Measurements from ENCODE around the gene NEMP1.
A peak's percentile ranks its signal among the peaks of the same experiment; 100 is the strongest.
"Not testable (repeated sequence)": the region's sequence is repeated elsewhere in the genome, so short reads cannot be mapped to it uniquely, and the experiment has no call there.

Gene NEMP1

DNA sequence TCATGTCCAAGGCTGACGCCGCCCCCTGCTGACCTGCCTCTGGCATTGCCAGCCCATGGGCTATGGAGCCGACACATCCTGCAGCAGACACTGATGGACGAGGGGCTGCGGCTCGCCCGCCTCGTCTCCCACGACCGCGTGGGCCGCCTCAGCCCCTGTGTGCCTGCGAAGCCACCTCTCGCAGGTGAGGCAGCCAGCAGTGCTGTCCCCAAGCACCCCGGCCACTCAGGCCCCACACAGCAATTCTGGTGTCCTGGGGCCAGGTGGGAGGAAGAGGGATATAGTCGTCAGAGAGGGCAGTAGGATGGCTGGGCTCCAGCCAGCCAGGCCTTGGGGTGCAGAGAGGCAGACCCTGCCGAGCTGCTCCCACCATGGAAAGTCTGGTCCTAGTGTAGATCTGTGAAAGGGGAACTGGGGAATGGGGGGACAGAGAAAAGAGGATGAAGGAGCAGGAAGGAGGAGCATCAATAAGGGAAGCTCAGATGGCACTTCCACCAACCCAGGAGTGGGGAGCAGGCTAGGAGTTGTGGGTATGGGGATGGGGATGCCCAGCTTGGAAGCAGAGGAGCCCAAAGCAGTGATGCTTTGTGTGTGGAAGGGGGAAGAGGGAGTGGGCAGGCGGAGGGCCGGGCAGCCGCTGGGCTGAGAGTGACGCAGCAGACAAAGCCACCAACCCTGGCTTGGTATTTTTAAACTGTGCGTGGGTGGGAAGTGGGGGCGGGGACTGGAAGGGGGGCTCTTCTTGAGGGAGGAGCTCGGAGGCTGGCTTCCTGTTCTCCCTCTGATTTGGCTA, 15.0 kb upstream of the NEMP1 start:
- peak; percentile 54 for DNase-seq
- in situ Hi-C loops (cut with MboI; ENCODE audit: low pct_unique_long_range_greater_than_20kb, low sequenced_read_pairs) = no loop called here

DNA sequence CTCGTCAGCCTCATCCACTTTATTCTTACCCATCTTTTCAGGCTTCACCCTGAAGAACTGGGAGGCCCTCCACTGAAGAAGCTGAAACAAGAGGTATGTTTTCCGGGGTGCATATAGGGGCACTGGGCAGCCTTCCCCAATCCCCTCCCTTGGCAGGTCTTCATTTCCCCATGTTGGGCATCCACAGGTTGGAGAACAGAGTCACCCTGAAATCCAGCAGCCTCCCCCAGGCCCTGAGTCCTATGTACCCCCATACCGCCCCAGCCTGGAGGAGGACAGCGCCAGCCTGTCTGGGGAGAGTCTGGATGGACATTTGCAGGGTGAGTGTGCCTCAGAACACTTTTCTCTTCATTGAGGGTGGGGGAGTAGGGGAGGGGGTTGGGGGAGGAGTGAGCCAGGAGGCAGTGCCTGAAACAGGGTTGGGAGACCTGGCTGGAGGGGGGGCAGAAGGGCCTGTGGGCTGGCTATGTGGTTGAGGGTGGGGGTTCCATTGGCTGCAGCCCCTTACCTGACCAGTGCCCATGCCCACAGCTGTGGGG, 14.4 kb upstream of the NEMP1 start:
- no peak for DNase-seq
- in situ Hi-C loops (cut with MboI; ENCODE audit: low pct_unique_long_range_greater_than_20kb, low sequenced_read_pairs) = no loop called here

GRCh38 chr12:57092529-57092862, 13.9 kb upstream of the NEMP1 start:
- in situ Hi-C loops (cut with MboI; ENCODE audit: low pct_unique_long_range_greater_than_20kb, low sequenced_read_pairs) = no loop called here
- no peak for DNase-seq

- in situ Hi-C loops (cut with MboI; ENCODE audit: low pct_unique_long_range_greater_than_20kb, low sequenced_read_pairs) = no loop called here
- no peak for DNase-seq
These were observed 13.3 kb upstream of the NEMP1 start for GRCh38 chr12:57091638-57092528.

DNA sequence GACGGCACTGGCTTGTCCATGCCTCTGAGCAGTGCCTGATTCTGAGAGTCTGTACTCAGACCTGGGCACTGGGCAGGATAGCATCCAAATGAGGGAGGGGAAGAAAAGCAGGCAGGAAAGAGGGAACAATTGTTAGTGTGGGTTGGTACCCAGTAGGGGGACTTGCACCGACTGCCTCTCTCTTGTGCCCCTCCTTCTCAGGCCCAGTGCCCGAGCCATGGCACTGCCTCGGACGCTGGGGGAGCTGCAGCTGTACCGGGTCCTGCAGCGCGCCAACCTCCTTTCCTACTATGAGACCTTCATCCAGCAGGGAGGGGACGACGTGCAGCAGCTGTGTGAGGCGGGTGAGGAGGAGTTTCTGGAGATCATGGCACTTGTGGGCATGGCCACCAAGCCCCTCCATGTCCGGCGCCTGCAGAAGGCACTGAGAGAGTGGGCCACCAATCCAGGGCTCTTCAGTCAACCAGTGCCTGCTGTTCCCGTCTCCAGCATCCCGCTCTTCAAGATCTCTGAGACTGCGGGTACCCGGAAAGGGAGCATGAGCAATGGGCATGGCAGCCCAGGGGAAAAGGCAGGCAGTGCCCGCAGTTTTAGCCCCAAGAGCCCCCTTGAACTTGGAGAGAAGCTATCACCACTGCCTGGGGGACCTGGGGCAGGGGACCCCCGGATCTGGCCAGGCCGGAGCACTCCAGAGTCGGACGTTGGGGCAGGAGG, 12.5 kb upstream of the NEMP1 start:
- in situ Hi-C loops (cut with MboI; ENCODE audit: low pct_unique_long_range_greater_than_20kb, low sequenced_read_pairs) = no loop called here
- no peak for DNase-seq

DNA sequence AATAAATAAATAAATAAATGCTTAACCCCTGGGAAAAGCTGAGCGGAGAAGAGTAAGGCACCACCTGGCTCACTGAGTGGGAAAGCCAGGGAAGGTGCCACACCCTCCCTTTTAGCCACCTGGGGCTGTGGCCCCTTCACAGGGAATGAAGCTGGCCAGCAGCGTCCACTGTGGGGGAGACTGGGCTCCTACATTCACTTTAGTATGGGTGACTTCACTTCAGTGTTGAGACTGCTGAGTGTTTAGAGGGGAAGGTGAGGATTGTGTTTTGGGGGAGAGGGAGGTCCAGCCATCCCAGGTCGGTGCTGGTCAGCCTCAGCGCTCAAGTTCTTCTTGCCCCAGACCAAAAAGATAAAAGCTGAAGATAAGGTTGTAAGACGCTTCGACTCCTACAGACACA, 11.9 kb upstream of the NEMP1 start:
- in situ Hi-C loops (cut with MboI; ENCODE audit: low pct_unique_long_range_greater_than_20kb, low sequenced_read_pairs) = no loop called here
- no peak for DNase-seq

DNA sequence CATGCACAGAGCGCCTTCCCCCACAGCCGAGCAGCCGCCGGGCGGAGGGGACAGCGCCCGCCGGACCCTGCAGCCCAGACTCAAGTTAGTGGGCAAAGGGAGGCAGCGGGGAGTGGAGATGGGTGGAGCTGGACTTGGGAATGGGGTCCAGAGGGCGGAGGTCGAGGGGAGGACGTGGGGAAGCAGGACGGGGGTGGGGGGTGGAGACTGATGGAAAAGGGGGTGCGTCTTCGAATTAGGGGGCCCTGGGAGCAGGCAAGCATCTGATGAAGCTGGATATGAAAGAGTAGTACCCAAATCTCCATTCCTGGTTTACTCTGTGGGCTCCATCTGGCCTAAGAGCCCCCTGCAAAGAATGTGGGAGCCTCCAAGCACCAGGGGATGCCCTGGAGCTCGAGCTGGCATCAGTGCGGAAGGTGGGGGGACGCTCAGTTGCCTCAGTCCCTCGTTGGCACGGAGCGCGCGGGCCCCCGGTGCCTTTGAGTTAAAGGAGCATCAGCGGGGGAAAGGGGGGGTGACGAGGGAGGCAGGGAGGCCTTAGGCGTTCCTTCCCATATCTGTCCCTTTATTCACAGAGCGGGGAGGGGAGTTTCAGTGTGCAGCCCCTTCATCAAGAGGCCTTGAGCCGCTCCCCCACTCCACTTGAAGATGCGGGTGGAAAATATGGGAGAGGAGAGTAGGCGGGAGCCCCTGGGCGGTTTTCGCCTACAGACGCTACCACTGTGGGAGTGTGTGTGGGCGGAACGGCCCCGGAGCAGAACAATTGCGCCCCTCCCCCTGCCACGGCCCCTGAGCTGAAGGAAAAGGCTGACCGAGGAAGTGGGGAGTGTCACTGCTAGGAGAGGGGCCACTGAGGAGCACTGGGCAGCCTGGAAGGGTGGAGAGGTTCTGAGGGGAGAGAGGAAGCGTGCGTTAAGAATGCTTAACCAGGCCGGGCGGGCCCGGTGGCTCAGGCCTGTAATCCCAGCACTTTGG, 11.0 kb upstream of the NEMP1 start:
- DNase-seq = peak; percentile 88

DNA sequence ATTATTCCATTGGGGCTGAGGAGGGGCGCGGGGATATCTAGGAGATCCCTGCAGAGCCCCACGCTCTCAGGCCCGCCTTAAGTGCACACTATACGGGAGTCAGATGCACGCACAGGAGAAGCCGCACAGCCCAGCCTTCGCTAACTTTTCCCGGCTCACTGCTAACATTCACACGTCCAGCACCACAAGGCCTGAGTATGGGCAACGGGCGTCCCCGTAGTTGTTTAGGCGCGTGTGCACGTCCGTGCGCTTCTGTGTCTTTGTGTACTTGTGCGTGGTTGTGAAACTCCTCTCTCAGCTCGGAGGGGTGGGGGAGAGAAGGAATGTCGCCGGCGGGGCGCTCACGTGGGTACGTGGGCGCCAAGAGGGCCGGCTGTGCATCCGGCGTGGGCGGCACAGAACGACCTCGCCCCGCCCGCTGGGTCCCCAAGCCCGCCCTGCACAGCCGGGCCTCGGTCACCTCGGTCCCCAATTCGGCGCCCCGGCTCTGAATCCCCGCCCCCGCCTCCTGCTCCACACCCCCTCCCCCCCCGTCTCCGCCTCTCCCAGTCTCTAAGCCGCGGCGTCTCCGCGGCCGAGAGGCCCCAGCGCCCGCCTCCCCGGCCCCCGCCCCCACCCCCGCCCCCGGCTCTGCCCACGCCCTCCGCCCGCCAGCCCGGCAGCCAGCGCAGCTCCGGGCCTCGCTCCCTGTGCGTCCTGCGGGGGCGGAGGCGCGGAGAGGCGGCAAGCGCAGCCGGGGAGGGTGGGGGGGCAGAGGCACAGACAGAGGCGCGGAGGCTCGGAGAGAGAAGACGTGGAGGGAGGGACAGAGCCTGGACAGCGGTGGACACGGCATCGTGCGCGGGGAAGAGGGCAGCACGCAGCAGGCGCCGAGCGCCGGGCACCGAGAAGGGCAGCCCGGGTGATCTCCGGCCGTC, 10.0 kb upstream of the NEMP1 start, which contains the start of gene NAB2:
Gene NAB2 (plus strand): TSS at position 761 of the 917 bp plus-strand sequence. CDS start 158 bp downstream, outside the sequence.
- in situ Hi-C loops (cut with MboI; ENCODE audit: low pct_unique_long_range_greater_than_20kb, low sequenced_read_pairs) = no loop called here
- DNase-seq = peak; percentile 94

More for the DNA sequence above, 11.0 kb upstream of the NEMP1 start:
- in situ Hi-C loops (cut with MboI; ENCODE audit: low pct_unique_long_range_greater_than_20kb, low sequenced_read_pairs) = no loop called here

DNA sequence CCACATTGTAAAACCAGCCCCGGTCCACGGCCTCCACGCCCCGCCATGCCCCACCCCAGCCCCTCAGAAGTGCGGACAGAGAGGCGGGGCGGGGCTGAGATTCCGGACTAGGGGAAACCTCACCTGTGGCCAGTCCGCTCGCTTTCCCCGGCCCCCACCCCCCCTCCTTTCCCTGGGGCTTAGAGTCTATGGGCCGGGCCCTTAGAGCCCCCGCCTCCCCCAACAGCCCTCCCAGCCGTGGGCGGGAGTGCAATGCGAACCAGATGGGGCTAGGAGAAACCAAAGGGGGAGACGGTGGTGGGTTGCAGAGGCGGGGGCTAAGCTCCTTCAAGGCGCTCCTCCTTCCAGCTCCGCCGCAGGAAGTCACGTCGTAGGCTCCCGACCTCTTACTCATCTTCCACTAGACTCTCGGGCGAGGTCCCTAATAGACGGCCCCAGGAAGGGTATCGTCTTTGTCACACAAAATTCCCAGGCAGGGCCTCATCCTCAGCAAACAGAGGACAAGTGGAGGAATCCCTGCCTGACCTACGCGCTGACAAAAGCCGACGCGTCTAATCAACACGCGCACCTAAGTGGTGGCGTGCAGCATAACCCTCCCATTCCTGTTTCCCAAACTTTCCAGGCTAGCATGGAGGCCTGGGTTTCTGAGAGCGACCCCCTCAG, 9.2 kb upstream of the NEMP1 start:
- in situ Hi-C loops (cut with MboI; ENCODE audit: low pct_unique_long_range_greater_than_20kb, low sequenced_read_pairs) = no loop called here
- DNase-seq = peak; percentile 88

DNA sequence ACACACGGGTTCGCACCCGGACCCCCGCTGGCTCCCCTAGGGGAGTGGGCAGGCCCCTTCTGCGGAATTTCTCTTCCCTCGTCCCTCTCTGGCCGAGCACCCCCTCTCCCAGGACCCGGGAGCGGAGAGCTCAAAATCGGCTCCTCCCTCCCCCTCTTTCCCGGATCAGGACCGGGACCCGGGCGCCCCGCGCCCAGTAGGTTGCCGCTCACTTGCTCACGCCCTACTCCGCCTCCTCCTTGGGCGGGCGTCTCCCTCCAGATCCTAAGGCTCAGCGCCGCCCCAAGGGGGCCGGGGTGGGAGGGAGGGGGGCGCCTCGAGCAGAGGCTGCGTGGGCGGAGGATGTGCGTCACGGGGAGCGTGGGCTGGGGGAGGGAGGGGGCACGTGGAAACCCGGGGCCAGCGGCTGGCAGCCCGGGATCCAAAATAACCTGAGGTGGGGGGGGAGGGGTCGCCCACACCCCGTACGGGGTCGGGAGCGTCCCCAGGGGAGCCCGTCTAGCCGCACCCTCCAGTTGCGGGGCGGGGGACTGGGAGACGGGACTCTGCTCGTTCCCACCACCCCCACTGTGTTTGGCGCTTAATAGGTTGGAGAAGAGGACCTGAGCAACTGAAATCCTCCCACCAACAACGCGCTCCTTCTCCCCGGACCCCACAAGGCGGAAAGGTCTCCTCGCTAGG, 8.6 kb upstream of the NEMP1 start:
- in situ Hi-C loops (cut with MboI; ENCODE audit: low pct_unique_long_range_greater_than_20kb, low sequenced_read_pairs) = no loop called here
- DNase-seq = peak; percentile 65

GRCh38 chr12:57086493-57087009, 8.0 kb upstream of the NEMP1 start:
- in situ Hi-C loops (cut with MboI; ENCODE audit: low pct_unique_long_range_greater_than_20kb, low sequenced_read_pairs) = no loop called here
- peak; percentile 75 for DNase-seq

DNA sequence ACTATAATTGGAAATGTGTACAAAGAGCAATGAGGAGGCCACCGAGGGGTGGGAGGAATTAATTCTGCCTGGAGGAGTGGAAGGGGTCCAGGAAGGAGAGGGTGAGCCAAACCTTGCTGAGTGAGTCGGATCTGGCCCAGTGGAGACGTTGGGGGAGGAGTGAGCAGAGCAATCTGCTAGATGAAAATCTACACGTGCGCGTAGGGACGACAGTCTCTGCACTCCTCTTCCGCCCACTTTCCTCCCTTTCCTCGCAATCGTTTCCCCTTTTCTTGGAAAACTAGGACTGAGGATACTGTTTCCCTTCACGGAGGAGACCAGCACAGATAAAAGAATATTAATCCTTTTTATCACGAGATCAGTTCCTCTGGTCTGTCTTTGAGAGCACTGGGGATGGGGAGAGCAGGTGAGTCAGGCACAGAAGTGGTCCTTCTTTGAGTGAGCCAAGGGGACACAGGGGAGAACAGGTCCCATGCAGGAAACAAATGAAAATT, 7.5 kb upstream of the NEMP1 start:
- peak; percentile 75 for DNase-seq
- in situ Hi-C loops (cut with MboI; ENCODE audit: low pct_unique_long_range_greater_than_20kb, low sequenced_read_pairs) = no loop called here

DNA sequence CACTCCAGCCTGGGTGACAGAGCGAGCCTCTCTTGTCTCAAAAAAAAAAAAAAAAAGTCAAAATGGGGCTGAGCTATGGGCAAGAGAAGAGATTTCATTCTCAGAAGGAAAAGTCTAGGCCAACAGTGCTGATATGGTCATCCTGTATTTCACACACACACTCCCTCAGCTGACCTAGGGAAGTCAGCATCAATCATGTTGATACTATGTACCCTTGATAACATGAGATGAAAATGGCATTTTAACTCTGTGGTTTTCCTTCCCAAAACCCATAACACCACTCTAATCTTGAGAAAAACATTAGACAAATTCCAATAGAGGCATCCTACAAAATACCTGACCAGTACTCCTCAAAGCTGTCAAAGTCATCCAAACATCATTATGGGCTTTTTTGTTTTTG, 2.3 kb upstream of the NEMP1 start:
- in situ Hi-C loops (cut with MboI; ENCODE audit: low pct_unique_long_range_greater_than_20kb, low sequenced_read_pairs) = no loop called here
- no peak for DNase-seq

DNA sequence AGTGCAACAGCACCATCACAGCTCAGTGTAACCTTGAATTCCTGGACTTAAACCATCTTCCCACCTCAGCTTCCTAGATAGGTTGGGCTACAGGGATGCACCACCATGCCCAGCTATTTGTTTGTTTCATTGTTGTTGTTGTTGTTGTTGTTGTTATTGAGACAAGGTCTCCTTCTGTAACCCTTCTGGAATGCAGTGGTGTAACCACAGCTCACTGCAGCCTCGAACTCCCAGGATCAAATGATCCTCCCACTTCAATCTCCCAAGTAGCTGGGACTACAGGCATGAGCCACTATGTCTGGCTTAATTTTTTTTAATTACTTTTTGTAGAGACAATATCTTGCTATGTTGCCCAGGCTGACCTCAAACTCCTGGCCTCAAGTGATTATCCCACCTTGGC, 1.2 kb upstream of the NEMP1 start:
- in situ Hi-C loops (cut with MboI; ENCODE audit: low pct_unique_long_range_greater_than_20kb, low sequenced_read_pairs) = no loop called here

DNA sequence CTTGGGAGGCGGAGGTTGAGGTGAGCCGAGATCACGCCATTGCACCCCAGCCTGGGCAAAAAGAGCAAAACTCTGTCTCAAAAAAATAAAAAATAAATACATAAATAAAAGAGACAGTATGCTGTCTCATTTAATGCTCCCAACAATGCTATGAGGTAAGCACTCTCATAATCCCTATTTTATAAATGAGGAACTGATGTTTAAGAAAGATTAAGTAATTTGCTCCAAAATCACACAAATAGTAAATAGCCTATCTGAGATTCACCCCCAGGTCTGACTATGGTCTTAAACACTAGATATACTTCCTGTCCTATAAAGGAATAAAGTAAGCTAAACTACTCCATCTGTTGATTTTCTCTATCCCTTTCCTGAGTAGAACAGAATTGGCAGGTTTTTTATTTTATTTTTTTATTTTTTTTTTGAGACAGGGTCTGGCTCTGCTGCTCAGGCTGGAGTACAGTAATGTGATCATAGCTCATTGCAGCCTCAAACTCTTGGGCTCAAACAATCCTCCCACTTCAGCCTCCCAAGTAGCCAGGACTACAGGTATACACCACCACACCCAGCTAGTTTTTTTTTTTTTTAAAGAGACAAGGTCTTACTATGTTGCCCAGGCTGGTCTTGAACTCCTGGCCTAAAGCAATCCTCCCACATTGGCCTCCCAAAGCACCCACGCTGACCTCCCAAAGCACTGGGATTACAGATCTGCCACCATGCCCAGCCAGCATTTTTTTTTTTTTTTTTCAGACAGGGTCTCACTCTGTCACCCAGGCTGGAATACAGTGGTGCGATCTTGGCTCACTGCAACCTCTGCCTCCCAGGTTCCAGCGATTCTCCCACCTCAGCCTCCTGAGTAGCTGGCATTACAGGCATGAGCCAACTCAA, 4.8 kb downstream of the NEMP1 start:
- DNase-seq; in situ Hi-C loops (cut with MboI; ENCODE audit: low pct_unique_long_range_greater_than_20kb, low sequenced_read_pairs): not testable (repeated sequence)

More for the DNA sequence above, 1.2 kb upstream of the NEMP1 start:
- DNase-seq = no peak
